GM23248 (cell line): ENCODE results near the gene MAP2.

Source experiments
- EZH2 ChIP-seq: fragments of 200-600 bp; sonication (generic); IDR thresholded peaks from 2 replicates; pipeline ENCODE4 v1.6.1; 2018; ENCODE audit warnings: antibody characterized with exemption, mild to moderate bottlenecking; ENCODE audit not compliant: insufficient read depth, poor library complexity, severe bottlenecking
- EZH2phosphoT487 ChIP-seq: fragments of 200-600 bp; sonication (generic); IDR thresholded peaks from 2 replicates; pipeline ENCODE4 v1.6.1; 2018; ENCODE audit warnings: antibody characterized with exemption, moderate library complexity, mild to moderate bottlenecking, low read depth; ENCODE audit not compliant: insufficient read depth

- no peak for TF ChIP-seq EZH2
- TF ChIP-seq EZH2phosphoT487 = no peak
Observed at GRCh38 chr2:209470466-209470865, 46.6 kb downstream of the MAP2 start.
